Colonic mucosa (tissue), 4 donors: Measurements from ENCODE around the gene RETREG1. TPM values are rescaled to one million over a fixed set of nuclear protein-coding genes. Genes with fewer than 3 reads are reported as not detected.

Experiments
- DNase-seq: peaks from one replicate; pipeline ENCODE4 v3.0.0-alpha.2; 2020
- H3K27ac ChIP-seq: fragments of 200-600 bp; one replicate; pipeline ENCODE4 v1.8.0; 2021
- H3K27me3 ChIP-seq: fragments of 200-600 bp; one replicate; pipeline ENCODE4 v1.8.0; 2021
- H3K36me3 ChIP-seq: fragments of 200-600 bp; one replicate; pipeline ENCODE4 v1.8.0; 2021
- H3K4me1 ChIP-seq: fragments of 200-600 bp; one replicate; pipeline ENCODE4 v1.8.0; 2021; ENCODE audit warnings: mild to moderate bottlenecking
- H3K4me3 ChIP-seq: fragments of 200-600 bp; one replicate; pipeline ENCODE4 v1.8.0; 2021
- H3K9ac ChIP-seq, 2 donors: one replicate each; pipeline ENCODE4 v1.7.0; 2013; ENCODE audit warnings: control low read depth in 2 of 2, low read depth in 2 of 2, low read length in 2 of 2
- H3K9me3 ChIP-seq: fragments of 200-600 bp; one replicate; pipeline ENCODE4 v1.8.0; 2021
- CTCF ChIP-seq: fragments of 200-600 bp; IDR thresholded peaks from one replicate; pipeline ENCODE4 v1.8.0; 2022; ENCODE audit warnings: antibody characterized with exemption, mild to moderate bottlenecking
- intact Hi-C: fragments of 100-400 bp; cut with DNase I; formaldehyde crosslinking; loops from one replicate; pipeline ENCODE4 v1.14.1; 2022
- total RNA-seq, 2 donors: library from RNA; stranded (reverse); fragmentation: NEBNext Ultra II Directional in 1 of 2; extraction: Animal tissue kit (Norgen Biotek cat#: 25700) in 1 of 2; gene quantifications; one replicate each; pipeline ENCODE4 v1.2.1, GENCODE V29; 2021
- donor health status: healthy.
- donor health status: DM: no; HTN: no; CAD: no.
- donor health status: DM: no; HTN: no; CAD: no.

RETREG1 gene
- total RNA-seq, 2 donors from 2014 or later, result 49.9 to 56.8 TPM

GRCh38 chr5:16625096-16625495 lies 8.3 kb upstream of the RETREG1 start:
- Histone ChIP-seq H3K9ac (no peak overlapping the region), H3K9me3 (no peaks in the 10 kb centered on the region), H3K27ac (no peak overlapping the region), H3K27me3 (no peaks in the 10 kb centered on the region), H3K36me3 (no peaks in the 10 kb centered on the region), H3K4me3 (no peak overlapping the region), H3K4me1 (no peaks in the 10 kb centered on the region)
- intact Hi-C loops, result no loop called here
- no peak for TF ChIP-seq CTCF
- no peak for DNase-seq

- no peaks in the 10 kb centered on the region for H3K36me3 ChIP-seq
- peaks cover 4% of the 10 kb centered on the region for H3K4me1 ChIP-seq
- no peaks in the 10 kb centered on the region for H3K27me3 ChIP-seq
- DNase-seq, result no peak
- TF ChIP-seq CTCF, result no peak
- H3K27ac ChIP-seq, result no peak overlapping the region
- no peak overlapping the region for H3K4me3 ChIP-seq
- H3K9ac ChIP-seq, result no peak overlapping the region
- H3K9me3 ChIP-seq, result no peaks in the 10 kb centered on the region
- intact Hi-C loops, result no loop called here
Measured at GRCh38 chr5:16619136-16619535, 2.3 kb upstream of the RETREG1 start.

GRCh38 chr5:16618138-16618897 lies 1.5 kb upstream of the RETREG1 start:
- intact Hi-C loops, result no loop called here

GRCh38 chr5:16617274-16617968 lies 624 bp upstream of the RETREG1 start:
- H3K4me3 ChIP-seq, result peak overlapping the region; percentile 91
- DNase-seq, result peak; percentile 19
- H3K27me3 ChIP-seq, result no peaks in the 10 kb centered on the region
- H3K27ac ChIP-seq, result peak overlapping the region; percentile 24
- peak overlapping the region; percentile 26 to 77 for H3K9ac ChIP-seq
- H3K9me3 ChIP-seq, result no peaks in the 10 kb centered on the region
- no peaks in the 10 kb centered on the region for H3K36me3 ChIP-seq
- H3K4me1 ChIP-seq, result peaks cover 4% of the 10 kb centered on the region
- intact Hi-C loops, result no loop called here
- TF ChIP-seq CTCF, result no peak

More at GRCh38 chr5:16618138-16618897, 1.5 kb upstream of the RETREG1 start:
- no peaks in the 10 kb centered on the region for H3K36me3 ChIP-seq
- no peak for TF ChIP-seq CTCF
- H3K9ac ChIP-seq, result no peak overlapping the region
- H3K27ac ChIP-seq, result no peak overlapping the region
- no peak overlapping the region for H3K4me3 ChIP-seq
- H3K27me3 ChIP-seq, result no peaks in the 10 kb centered on the region
- DNase-seq, result peak; percentile 21
- peaks cover 4% of the 10 kb centered on the region for H3K4me1 ChIP-seq
- no peaks in the 10 kb centered on the region for H3K9me3 ChIP-seq

GRCh38 chr5:16615741-16616535 lies 859 bp downstream of the RETREG1 start:
- Histone ChIP-seq H3K9ac (peak overlapping the region; percentile 77 to 81), H3K4me3 (peak overlapping the region; percentile 91), H3K4me1 (peaks cover 4% of the 10 kb centered on the region), H3K27ac (peak overlapping the region; percentile 47), H3K36me3 (no peaks in the 10 kb centered on the region), H3K27me3 (no peaks in the 10 kb centered on the region), H3K9me3 (no peaks in the 10 kb centered on the region)
- intact Hi-C loops, result no loop called here
- no peak for TF ChIP-seq CTCF
- peak; percentile 31 for DNase-seq
